GM12878 (cell line): ENCODE measurements around the gene SRRM5.

Experiments used
- BRCA1 ChIP-seq: IDR thresholded peaks from 2 replicates; pipeline ENCODE4 v1.6.1; 2011; ENCODE audit warnings: low read depth, low read length, improper control_type of control experiment
- JUND ChIP-seq: IDR thresholded peaks from 2 replicates; pipeline ENCODE4 v1.6.1; 2012; ENCODE audit warnings: low read depth, mild to moderate bottlenecking, low read length, improper control_type of control experiment, moderate library complexity
- NR2C2 ChIP-seq: IDR thresholded peaks from 2 replicates; pipeline ENCODE4 v1.6.1; 2011; ENCODE audit warnings: borderline replicate concordance, low read depth; ENCODE audit not compliant: control insufficient read depth, insufficient read length
- POLR2AphosphoS5 ChIP-seq: IDR thresholded peaks from 2 replicates; pipeline ENCODE4 v1.6.1; 2011; ENCODE audit warnings: mild to moderate bottlenecking, low read length, inconsistent platforms
- RELA ChIP-seq: fragments of 450-650 bp; IDR thresholded peaks from 2 replicates; pipeline ENCODE4 v1.8.0; 2014; ENCODE audit warnings: borderline replicate concordance; ENCODE audit not compliant: partially characterized antibody
- SMAD1 ChIP-seq: fragments of 450-650 bp; IDR thresholded peaks from 2 replicates; pipeline ENCODE4 v1.6.1; 2018; ENCODE audit warnings: mild to moderate bottlenecking, low read depth; ENCODE audit not compliant: partially characterized antibody
- SRF ChIP-seq, 2 experiments: IDR thresholded peaks; 2 replicates each; pipeline ENCODE4 v1.6.1; 2011; ENCODE audit warnings: low read depth in 2 of 2, low read length in 2 of 2, mild to moderate bottlenecking in 1 of 2, moderate library complexity in 1 of 2
- TCF12 ChIP-seq: IDR thresholded peaks from 2 replicates; pipeline ENCODE4 v1.6.1; 2011; ENCODE audit warnings: low read depth, mild to moderate bottlenecking, low read length
- TCF7 ChIP-seq: IDR thresholded peaks from 2 replicates; pipeline ENCODE4 v1.6.1; 2014; ENCODE audit warnings: antibody characterized with exemption, borderline replicate concordance

GRCh38 chr19:43599635-43600295 is 12.1 kb upstream of the SRRM5 start:
- no peak for TF ChIP-seq SMAD1
- no peak for TF ChIP-seq JUND
- TF ChIP-seq TCF7 = no peak
- no peak for TF ChIP-seq RELA
- no peak for TF ChIP-seq POLR2AphosphoS5
- no peak for TF ChIP-seq NR2C2
- TF ChIP-seq BRCA1 = no peak
- TF ChIP-seq TCF12 = no peak
- TF ChIP-seq SRF (IDR thresholded peaks at IDR 0.05; ENCODE audit: low read depth in 2 of 2, low read length in 2 of 2) = no peak
